B cell (primary cell): ENCODE results near the gene FMN2. TPM values are rescaled to one million over a fixed set of nuclear protein-coding genes. Genes with fewer than 3 reads are reported as not detected.

Experiments
- ATAC-seq: fragments of 200-7000 bp; cut with Tn5 transposase; one replicate; pipeline ENCODE4 v1.10.0; 2021; ENCODE audit warnings: low read depth, mild to moderate bottlenecking, moderate number of reproducible peaks, moderate library complexity
- CTCF ChIA-PET: fragments of 350-600 bp; sonication (Branson Sonifier 250); formaldehyde crosslinking; loops from one replicate; lab custom pipeline; 2021; ENCODE audit warnings: antibody characterized with exemption, inconsistent platforms; lab: Charles Lee
- POLR2A ChIA-PET: fragments of 350-600 bp; sonication (Branson Sonifier 250); formaldehyde crosslinking; loops from one replicate; lab custom pipeline; 2021; ENCODE audit warnings: antibody characterized with exemption; lab: Charles Lee
- DNase-seq: peaks from one replicate; pipeline ENCODE4 v3.0.0; 2013
- H2AFZ ChIP-seq: 2 replicates; pipeline ENCODE4 v1.6.1; 2012; ENCODE audit warnings: mild to moderate bottlenecking, low read depth, low read length; ENCODE audit not compliant: insufficient read depth, poor library complexity, severe bottlenecking
- H3K27ac ChIP-seq, 2 donors: 1 replicate in 1 of 2; 2 replicates in 1 of 2; pipeline ENCODE4 v1.5.1; 2012 to 2013; ENCODE audit warnings: low read length in 2 of 2, mild to moderate bottlenecking in 2 of 2, moderate library complexity in 1 of 2
- H3K27me3 ChIP-seq, 4 experiments: fragments of 200-600 bp in 1 of 4; sonication (generic) in 1 of 4; replicated peaks in 1 of 4; 1 replicate in 2 of 4; 2 replicates in 2 of 4; pipeline versions ENCODE4 v1.6.1 to v1.7.0; 2013 to 2016; ENCODE audit warnings: low read length in 3 of 4, mild to moderate bottlenecking in 2 of 4, mixed read lengths in 1 of 4, moderate library complexity in 1 of 4; ENCODE audit not compliant: insufficient read depth in 4 of 4, control insufficient read depth in 3 of 4; ENCODE audit errors: control extremely low read depth in 1 of 4
- H3K36me3 ChIP-seq, 2 experiments: replicated peaks in 1 of 2; 1 replicate in 1 of 2; 2 replicates in 1 of 2; pipeline versions ENCODE4 v1.6.1 to v1.7.1; 2013; ENCODE audit warnings: low read length in 1 of 2; ENCODE audit not compliant: insufficient read depth in 2 of 2, control insufficient read depth in 1 of 2; ENCODE audit errors: control extremely low read depth in 1 of 2, extremely low read depth in 1 of 2
- H3K4me1 ChIP-seq, 2 donors: fragments of 200-600 bp in 1 of 2; sonication (generic) in 1 of 2; 1 replicate in 1 of 2; 2 replicates in 1 of 2; pipeline versions ENCODE4 v1.5.1 to v1.6.1; 2013 to 2017; ENCODE audit warnings: low read length in 2 of 2; ENCODE audit not compliant: control insufficient read depth in 2 of 2, insufficient read depth in 2 of 2
- H3K4me2 ChIP-seq: replicated peaks from 2 replicates; pipeline ENCODE3; 2012; ENCODE audit warnings: mild to moderate bottlenecking, low read depth, low read length; ENCODE audit not compliant: poor library complexity, severe bottlenecking
- H3K4me3 ChIP-seq, 5 experiments: fragments of 200-600 bp in 1 of 5; sonication (generic) in 1 of 5; 1 replicate in 3 of 5; 2 replicates in 2 of 5; pipeline versions ENCODE4 v1.5.1 to v1.7.0; 2011 to 2016; ENCODE audit warnings: low read length in 4 of 5, mild to moderate bottlenecking in 4 of 5, low read depth in 2 of 5, control low read depth in 1 of 5, moderate library complexity in 1 of 5; ENCODE audit not compliant: insufficient read depth in 1 of 5; ENCODE audit errors: control extremely low read depth in 1 of 5, extremely low read depth in 1 of 5
- H3K79me2 ChIP-seq: fragments of 200-600 bp; sonication (generic); one replicate; pipeline ENCODE4 v1.6.0; 2016; ENCODE audit warnings: low read length; ENCODE audit not compliant: control insufficient read depth, insufficient read depth
- H3K9ac ChIP-seq: fragments of 200-600 bp; sonication (generic); 2 replicates; pipeline ENCODE4 v1.6.1; 2017; ENCODE audit warnings: mild to moderate bottlenecking, low read length, moderate library complexity
- H3K9me3 ChIP-seq, 3 donors: one replicate each; pipeline versions ENCODE4 v1.6.1 to v1.7.1; 2013; ENCODE audit warnings: low read length in 2 of 3; ENCODE audit not compliant: control insufficient read depth in 2 of 3, insufficient read depth in 1 of 3; ENCODE audit errors: control extremely low read depth in 1 of 3
- H4K20me1 ChIP-seq: 2 replicates; pipeline ENCODE4 v1.6.0; 2012; ENCODE audit warnings: mild to moderate bottlenecking, low read length; ENCODE audit not compliant: insufficient read depth, control insufficient read depth, poor library complexity, severe bottlenecking
- H3K27ac Mint-ChIP-seq: one replicate; pipeline ENCODE4 v1.8.0; 2021; ENCODE audit warnings: mixed read lengths
- H3K27me3 Mint-ChIP-seq: one replicate; pipeline ENCODE4 v1.8.0; 2021; ENCODE audit warnings: mixed read lengths
- H3K4me1 Mint-ChIP-seq: one replicate; pipeline ENCODE4 v1.8.0; 2021; ENCODE audit warnings: mixed read lengths
- H3K4me3 Mint-ChIP-seq: one replicate; pipeline ENCODE4 v1.8.0; 2021; ENCODE audit warnings: mixed read lengths
- H3K9me3 Mint-ChIP-seq: one replicate; pipeline ENCODE4 v1.8.0; 2022; ENCODE audit warnings: mixed read lengths; ENCODE audit not compliant: insufficient read depth
- EZH2 ChIP-seq: IDR thresholded peaks from 2 replicates; pipeline ENCODE4 v1.6.1; 2012; ENCODE audit warnings: borderline replicate concordance, low read depth, mild to moderate bottlenecking, moderate library complexity, low read length; ENCODE audit not compliant: insufficient read depth, poor library complexity, severe bottlenecking
- WGBS: methylation state at CpG from one replicate; pipeline ENCODE4 v1.1.5; 2013; ENCODE audit warnings: missing lambda C conversion rate; ENCODE audit not compliant: insufficient coverage; 5-methylcytosine and 5-hydroxymethylcytosine counted together
- intact Hi-C: fragments of 100-400 bp; cut with micrococcal nuclease; formaldehyde crosslinking; loops from one replicate; pipeline ENCODE4 v1.10.0; 2022
- polyA plus RNA-seq: library from polyadenylated mRNA; depleted of rRNA; stranded (reverse); fragments of >200 nt; gene quantifications from 2 replicates; pipeline ENCODE4 v1.2.3, GENCODE V29; 2012
- total RNA-seq, 2 donors: library from RNA; stranded (reverse); fragments of 120-200 nt in 1 of 2; gene quantifications; 1 replicate in 1 of 2; 2 replicates in 1 of 2; pipeline versions ENCODE4 v1.2.3 to v1.2.4, GENCODE V29; 2013 to 2022
- TF ChIP-seq, protein P1 (sequence below): fragments of 200-600 bp; IDR thresholded peaks from one replicate; pipeline ENCODE4 v1.8.0; 2022; ENCODE audit warnings: antibody characterized with exemption, mild to moderate bottlenecking

Gene FMN2
- total and polyA plus RNA-seq, 2 donors (not counting 1 experiment from before 2014, with no cell fraction given), result not detected

DNA sequence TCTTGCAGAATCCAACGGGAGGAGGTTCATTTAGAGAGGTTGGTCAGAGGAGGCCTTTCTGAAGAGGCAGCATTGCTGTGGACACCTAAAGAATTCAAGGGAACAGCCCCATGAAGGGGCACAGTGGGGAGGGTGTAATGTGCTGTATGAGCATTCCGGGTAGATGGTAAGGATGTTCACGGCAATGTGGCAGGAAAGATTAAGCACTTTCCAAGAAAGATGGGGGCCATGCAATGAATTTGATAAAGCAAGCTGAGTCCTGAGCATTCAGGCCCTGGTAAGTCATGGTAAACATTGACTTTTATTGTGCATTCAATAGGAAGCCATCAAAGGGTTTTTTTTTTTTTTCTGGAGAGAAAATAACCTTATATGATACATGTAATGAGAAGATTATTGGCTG is 353.7 kb downstream of the FMN2 start:
- Mint-ChIP-seq H3K27ac (no peak overlapping the region), H3K27me3 (no peaks in the 10 kb centered on the region), H3K4me3 (no peak overlapping the region), H3K9me3 (no peaks in the 10 kb centered on the region), H3K4me1 (no peaks in the 10 kb centered on the region)
- TF ChIP-seq EZH2, result no peak
- TF ChIP-seq, protein P1, sequence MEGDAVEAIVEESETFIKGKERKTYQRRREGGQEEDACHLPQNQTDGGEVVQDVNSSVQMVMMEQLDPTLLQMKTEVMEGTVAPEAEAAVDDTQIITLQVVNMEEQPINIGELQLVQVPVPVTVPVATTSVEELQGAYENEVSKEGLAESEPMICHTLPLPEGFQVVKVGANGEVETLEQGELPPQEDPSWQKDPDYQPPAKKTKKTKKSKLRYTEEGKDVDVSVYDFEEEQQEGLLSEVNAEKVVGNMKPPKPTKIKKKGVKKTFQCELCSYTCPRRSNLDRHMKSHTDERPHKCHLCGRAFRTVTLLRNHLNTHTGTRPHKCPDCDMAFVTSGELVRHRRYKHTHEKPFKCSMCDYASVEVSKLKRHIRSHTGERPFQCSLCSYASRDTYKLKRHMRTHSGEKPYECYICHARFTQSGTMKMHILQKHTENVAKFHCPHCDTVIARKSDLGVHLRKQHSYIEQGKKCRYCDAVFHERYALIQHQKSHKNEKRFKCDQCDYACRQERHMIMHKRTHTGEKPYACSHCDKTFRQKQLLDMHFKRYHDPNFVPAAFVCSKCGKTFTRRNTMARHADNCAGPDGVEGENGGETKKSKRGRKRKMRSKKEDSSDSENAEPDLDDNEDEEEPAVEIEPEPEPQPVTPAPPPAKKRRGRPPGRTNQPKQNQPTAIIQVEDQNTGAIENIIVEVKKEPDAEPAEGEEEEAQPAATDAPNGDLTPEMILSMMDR, result no peak
- Histone ChIP-seq H3K4me2 (no peak overlapping the region), H2AFZ (no peak overlapping the region), H3K9ac (no peak overlapping the region), H3K27ac (no peak overlapping the region), H3K27me3 (no peaks in the 10 kb centered on the region), H3K4me3 (no peak overlapping the region), H4K20me1 (no peaks in the 10 kb centered on the region), H3K9me3 (no peaks in the 10 kb centered on the region), H3K79me2 (no peaks in the 10 kb centered on the region), H3K4me1 (no peaks in the 10 kb centered on the region), H3K36me3 (no peaks in the 10 kb centered on the region)
- ChIA-PET CTCF (no interaction called here), POLR2A (no interaction called here)
- DNase-seq (no peak), ATAC-seq (no peak)
- intact Hi-C loops, result no loop called here
- WGBS, result 88% methylated on average over 3 of the region's 3 CpGs

DNA sequence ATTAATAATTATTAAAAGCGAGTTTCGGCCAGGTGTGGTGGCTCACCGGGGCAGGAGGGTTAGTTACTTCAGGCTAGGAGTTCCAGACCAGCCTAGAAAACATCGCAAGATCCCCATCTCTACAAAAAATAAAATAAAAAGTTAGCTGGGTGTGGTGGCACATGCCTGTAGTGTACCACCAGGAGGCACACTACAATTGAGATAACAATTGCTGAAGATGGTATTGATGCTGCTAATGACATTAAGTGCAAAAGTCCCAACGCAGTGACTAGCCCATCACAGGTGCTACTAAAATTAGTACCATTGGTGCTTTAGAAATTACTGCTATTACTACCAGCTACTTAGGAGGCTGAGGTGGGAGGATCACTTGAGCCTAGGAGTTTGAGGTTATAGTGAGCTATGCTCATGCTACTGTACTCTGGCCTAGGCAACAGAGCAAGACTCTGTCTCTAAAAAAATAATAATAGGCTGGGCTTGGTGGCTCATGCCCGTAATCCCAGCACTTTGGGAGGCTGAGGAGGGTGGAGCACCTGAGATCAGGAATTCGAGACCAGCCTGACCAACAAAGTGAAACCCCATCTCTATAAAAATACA is 363.6 kb downstream of the FMN2 start:
- H3K79me2 ChIP-seq, result no peaks in the 10 kb centered on the region
- H4K20me1 ChIP-seq, result no peaks in the 10 kb centered on the region
- H3K4me3 ChIP-seq, result no peak overlapping the region
- WGBS, result no CpG with 5 or more reads among the region's 7 CpGs
- H3K27ac Mint-ChIP-seq, result no peak overlapping the region
- DNase-seq (no peak), ATAC-seq (no peak)
- ChIA-PET POLR2A (no interaction called here), CTCF (no interaction called here)
- H2AFZ ChIP-seq, result no peak overlapping the region
- TF ChIP-seq EZH2, result no peak
- TF ChIP-seq, protein P1, result no peak
- H3K9me3 ChIP-seq, result no peaks in the 10 kb centered on the region
- H3K9ac ChIP-seq, result no peak overlapping the region
- H3K4me3 Mint-ChIP-seq, result no peak overlapping the region
- no peaks in the 10 kb centered on the region for H3K27me3 ChIP-seq
- H3K9me3 Mint-ChIP-seq, result peaks cover 2% of the 10 kb centered on the region
- no peak overlapping the region for H3K27ac ChIP-seq
- H3K27me3 Mint-ChIP-seq, result no peaks in the 10 kb centered on the region
- no peaks in the 10 kb centered on the region for H3K36me3 ChIP-seq
- H3K4me1 ChIP-seq, result no peaks in the 10 kb centered on the region
- no peak overlapping the region for H3K4me2 ChIP-seq
- H3K4me1 Mint-ChIP-seq, result no peaks in the 10 kb centered on the region
- intact Hi-C loops, result no loop called here
